HG03280 (cell line): ENCODE results near the gene FAM8A1.

Experiments used
- ATAC-seq: cut with Tn5 transposase; IDR thresholded peaks from one replicate; pipeline ENCODE4 v1.9.1; 2021; ENCODE audit warnings: mild to moderate bottlenecking, moderate library complexity; ENCODE audit not compliant: unreplicated experiment

FAM8A1 gene

GRCh38 chr6:17653198-17653882 is 53.2 kb downstream of the FAM8A1 start:
- no peak for ATAC-seq

- no peak for ATAC-seq
Measured at GRCh38 chr6:17656092-17656491, 56.0 kb downstream of the FAM8A1 start.

- no peak for ATAC-seq
Measured at GRCh38 chr6:17656644-17657043, 56.5 kb downstream of the FAM8A1 start.
